Central memory CD4-positive, alpha-beta T cell (primary cell): ENCODE data around the gene MED23.
A peak's percentile ranks its signal among the peaks of the same experiment; 100 is the strongest.

Experiments used
- DNase-seq: peaks from one replicate; pipeline ENCODE4 v3.0.0; 2022
- total RNA-seq, 3 experiments: gene quantifications; one replicate each; lab custom pipeline; 2026; lab: John Stamatoyannopoulos, UW

MED23 gene, protein sequence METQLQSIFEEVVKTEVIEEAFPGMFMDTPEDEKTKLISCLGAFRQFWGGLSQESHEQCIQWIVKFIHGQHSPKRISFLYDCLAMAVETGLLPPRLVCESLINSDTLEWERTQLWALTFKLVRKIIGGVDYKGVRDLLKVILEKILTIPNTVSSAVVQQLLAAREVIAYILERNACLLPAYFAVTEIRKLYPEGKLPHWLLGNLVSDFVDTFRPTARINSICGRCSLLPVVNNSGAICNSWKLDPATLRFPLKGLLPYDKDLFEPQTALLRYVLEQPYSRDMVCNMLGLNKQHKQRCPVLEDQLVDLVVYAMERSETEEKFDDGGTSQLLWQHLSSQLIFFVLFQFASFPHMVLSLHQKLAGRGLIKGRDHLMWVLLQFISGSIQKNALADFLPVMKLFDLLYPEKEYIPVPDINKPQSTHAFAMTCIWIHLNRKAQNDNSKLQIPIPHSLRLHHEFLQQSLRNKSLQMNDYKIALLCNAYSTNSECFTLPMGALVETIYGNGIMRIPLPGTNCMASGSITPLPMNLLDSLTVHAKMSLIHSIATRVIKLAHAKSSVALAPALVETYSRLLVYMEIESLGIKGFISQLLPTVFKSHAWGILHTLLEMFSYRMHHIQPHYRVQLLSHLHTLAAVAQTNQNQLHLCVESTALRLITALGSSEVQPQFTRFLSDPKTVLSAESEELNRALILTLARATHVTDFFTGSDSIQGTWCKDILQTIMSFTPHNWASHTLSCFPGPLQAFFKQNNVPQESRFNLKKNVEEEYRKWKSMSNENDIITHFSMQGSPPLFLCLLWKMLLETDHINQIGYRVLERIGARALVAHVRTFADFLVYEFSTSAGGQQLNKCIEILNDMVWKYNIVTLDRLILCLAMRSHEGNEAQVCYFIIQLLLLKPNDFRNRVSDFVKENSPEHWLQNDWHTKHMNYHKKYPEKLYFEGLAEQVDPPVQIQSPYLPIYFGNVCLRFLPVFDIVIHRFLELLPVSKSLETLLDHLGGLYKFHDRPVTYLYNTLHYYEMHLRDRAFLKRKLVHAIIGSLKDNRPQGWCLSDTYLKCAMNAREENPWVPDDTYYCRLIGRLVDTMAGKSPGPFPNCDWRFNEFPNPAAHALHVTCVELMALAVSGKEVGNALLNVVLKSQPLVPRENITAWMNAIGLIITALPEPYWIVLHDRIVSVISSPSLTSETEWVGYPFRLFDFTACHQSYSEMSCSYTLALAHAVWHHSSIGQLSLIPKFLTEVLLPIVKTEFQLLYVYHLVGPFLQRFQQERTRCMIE (N-terminal part only)
- 81.9 to 158 (median 126) reads per million in 3 experiments for total RNA-seq

DNA sequence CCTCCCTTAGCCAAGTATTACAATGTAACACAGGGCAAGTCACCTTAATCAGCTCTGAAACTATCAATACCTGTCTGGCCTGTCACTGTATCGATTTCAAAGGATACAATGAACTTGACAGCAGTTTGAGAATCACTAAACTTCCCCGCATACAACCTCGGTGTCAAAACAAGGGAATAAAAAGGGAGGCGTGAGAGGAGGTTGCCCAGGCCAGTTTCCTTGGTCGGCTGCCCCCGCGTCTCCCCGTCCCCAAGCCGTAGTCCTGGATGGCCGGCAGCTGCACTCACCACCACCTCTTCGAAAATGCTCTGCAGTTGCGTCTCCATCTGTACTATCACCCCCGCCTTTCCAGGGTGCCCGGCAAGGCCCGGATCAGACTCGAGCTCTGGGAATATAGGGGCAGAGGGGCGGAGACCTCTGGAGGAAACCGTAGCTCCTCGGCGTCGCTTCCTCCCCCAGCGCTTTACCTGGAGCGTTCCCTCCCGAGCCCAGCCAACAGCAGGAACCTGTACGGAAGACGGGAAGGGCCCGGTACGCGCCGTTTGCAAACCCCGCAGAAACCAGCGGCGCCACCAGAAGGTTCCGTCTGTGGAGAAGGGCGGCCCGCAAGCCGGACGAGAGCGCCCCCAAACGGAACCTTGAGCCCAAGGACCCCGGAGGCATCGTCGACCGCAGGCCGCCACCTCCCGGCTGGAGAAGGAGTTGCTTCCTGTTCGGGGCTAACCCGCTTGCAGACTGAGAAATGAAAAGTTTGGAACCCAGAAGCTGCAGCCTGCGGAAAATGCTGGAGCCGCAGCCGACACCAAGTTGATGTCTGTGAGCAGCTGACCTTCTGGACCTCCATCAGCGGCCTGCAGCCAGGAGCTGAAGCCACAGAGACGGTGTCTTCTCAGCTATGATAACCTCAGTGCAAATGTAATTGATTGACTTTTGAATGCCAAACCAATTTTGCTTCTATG lies at the start of gene MED23:
Gene MED23 (minus strand): TSS at position 519 of the 959 bp plus-strand sequence. CDS start 193 bp downstream, at position 326.
- peak; percentile 89 for DNase-seq

GRCh38 chr6:131673184-131673583 lies 45.1 kb upstream of the MED23 start:
- no peak for DNase-seq

DNA sequence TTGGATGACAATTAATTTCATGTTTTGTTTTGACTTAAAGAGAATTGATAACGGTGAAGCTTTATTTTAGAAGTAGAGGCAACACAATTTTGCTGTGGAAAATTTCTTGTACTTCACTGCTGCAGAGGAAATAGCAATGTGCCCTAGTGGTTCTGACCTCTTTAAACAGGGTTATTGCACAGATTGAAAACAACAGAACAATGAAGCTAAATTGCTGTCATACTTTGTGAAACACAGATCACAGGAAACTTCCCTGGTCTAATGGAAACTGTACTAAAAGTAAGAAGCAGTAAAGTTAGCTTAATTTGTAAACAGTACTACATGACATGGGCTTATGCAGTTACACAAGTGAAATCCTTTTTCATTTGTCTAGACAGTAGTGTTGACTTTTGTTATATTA lies 41.8 kb upstream of the MED23 start:
- DNase-seq = no peak

GRCh38 chr6:131663578-131664165 lies 35.6 kb upstream of the MED23 start:
- no peak for DNase-seq

DNA sequence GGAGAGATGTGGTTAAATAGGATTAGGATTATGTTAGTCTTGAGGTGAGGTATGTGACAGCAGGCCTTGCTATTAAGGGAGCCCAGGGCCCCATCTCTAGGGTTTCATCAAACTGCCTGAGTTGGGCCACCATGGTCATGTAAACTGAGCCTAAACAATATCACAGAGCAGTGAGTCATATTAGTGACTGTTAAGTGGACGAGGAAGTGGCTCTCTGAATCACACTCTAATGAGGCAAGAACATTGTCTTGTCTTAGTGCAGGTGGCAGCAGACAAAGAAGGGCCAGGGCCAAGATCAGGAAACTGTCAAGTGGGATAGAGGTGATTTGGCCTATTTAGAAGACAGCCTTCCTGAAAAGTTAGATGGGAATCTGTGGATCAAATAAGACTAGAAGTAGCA lies 32.2 kb upstream of the MED23 start:
- no peak for DNase-seq

- DNase-seq = no peak
These were observed 30.2 kb upstream of the MED23 start for GRCh38 chr6:131658287-131658686.

GRCh38 chr6:131657630-131658111 lies 29.6 kb upstream of the MED23 start:
- DNase-seq = no peak

GRCh38 chr6:131657222-131657621 lies 29.2 kb upstream of the MED23 start:
- no peak for DNase-seq

- DNase-seq = no peak
These were observed 28.6 kb upstream of the MED23 start for GRCh38 chr6:131656667-131657066.

DNA sequence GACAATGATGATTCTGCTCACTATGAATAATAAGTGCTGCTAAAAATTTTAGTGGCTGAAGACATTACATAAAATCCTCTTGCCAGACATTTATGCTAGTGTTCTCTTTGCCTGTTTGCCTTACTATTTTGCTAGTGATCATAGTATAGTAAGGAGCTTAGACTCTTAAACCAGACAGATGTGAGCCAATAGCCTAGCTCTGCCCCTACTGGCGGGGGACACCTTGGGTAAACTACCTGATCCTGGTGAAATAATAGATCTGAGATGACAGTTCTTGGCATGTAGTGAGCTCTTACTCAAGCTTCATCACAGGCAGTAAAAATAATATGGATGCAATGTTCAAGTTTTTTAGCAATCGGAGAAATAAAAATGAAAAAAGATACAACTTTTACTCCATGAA lies 27.9 kb upstream of the MED23 start:
- DNase-seq = no peak

- no peak for DNase-seq
These were observed 27.3 kb upstream of the MED23 start for GRCh38 chr6:131655387-131655786.

- no peak for DNase-seq
These were observed 26.3 kb upstream of the MED23 start for GRCh38 chr6:131654326-131654725.

DNA sequence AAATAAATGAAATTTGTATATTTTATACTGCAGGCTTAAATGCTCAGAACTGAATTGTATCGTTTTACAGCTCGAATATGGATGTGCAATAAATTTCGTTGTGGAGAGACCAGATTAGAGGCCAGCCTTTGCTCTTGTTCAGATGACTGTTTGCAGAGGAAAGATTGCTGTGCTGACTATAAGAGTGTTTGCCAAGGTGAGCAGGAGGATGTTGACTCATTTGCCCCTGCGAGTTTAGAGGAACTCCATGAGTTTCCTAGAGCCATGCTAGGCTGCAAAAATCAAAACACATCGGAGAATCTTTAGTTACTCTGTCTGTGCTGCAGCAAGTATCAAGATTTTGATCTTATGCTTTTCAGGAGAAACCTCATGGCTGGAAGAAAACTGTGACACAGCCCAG lies 24.4 kb upstream of the MED23 start:
- DNase-seq = no peak

GRCh38 chr6:131651782-131652181 lies 23.7 kb upstream of the MED23 start:
- no peak for DNase-seq

DNA sequence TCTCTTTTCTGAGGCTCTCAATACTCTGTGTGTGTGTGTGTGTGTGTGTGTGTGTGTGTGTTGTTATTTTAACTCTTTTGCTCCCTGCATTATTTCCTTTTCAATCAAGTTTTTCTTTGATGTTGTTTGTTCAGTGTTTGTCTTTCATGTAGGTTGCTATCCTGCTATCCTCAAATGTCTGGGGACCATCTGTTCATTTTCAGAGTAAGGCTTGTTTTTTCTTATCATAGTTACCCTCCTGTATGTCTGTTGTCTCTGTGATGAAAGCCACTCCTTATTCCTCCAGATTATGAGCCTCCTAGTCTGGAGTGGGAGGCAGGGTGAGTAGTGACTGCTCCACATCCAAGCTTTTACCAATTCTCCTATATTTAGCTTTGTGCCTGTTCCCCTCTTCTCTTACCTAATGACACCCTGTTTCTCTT lies 18.2 kb upstream of the MED23 start:
- no peak for DNase-seq

- no peak for DNase-seq
These were observed 17.8 kb upstream of the MED23 start for GRCh38 chr6:131645846-131646245.

GRCh38 chr6:131644921-131645320 lies 16.9 kb upstream of the MED23 start:
- DNase-seq = no peak

- no peak for DNase-seq
These were observed 15.9 kb upstream of the MED23 start for GRCh38 chr6:131643855-131644460.

DNA sequence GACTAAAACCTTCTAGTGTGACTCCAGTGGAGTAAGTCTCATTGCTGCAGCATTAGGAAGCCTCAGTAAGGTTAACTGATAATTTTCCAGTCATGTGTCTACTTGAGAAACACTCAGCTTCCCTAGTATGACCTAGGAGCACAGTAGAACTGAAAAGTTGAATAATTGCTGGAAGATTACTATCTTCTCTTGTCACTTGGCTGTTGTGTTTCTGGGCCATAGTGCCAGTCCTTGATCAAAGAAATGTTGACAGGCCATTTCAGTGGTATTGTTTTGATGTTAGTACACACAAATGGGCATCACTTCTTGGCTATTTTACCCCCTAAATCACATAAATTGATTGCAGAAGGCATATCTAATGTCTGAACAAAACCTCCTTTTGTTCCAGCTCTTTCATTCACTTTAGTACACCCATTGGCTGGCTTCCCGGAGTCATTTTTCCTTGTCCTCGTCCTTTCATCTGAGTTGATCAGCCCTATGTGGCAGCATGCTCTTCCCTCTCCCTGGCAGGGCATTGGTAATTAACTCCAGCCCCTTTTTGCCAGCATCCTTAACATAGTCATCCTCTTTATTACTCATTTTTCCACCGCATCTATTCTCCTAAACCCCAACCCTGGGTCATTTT lies 15.1 kb upstream of the MED23 start:
- no peak for DNase-seq

DNA sequence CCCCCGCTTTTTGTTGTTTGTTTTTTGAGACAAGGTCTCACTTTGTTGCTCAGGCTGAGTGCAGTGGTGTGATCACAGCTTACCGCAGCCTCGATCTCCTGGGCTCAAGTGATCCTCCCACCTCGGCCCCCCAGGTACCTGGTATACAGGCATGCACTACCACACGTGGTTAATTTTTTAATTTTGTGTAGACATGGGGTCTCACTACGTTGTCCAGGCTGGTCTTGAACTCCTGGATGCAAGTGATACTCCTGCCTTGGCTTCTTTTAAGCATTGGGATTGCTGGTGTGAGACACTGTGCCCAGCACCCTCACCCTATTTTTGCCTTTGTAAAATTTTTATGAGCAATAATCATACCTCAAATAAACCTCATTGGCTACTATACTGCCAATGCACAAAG lies 14.5 kb upstream of the MED23 start:
- no peak for DNase-seq
